Thyroid gland (tissue), 4 donors: Measurements from ENCODE around the gene PLD3. TPM values are rescaled to one million over a fixed set of nuclear protein-coding genes. Genes with fewer than 3 reads are reported as not detected.
A peak's percentile ranks its signal among the peaks of the same experiment; 100 is the strongest.

Experiments
- DNase-seq, 2 donors: peaks; one replicate each; pipeline ENCODE4 v3.0.0-alpha.2; 2019
- H3K27ac ChIP-seq, 3 donors: fragments of 200-600 bp; sonication (generic); 1 replicate in 2 of 3; 2 replicates in 1 of 3; pipeline ENCODE4 v1.5.1; 2016 to 2019; ENCODE audit warnings: mild to moderate bottlenecking in 1 of 3, moderate library complexity in 1 of 3
- H3K27me3 ChIP-seq: fragments of 200-600 bp; sonication (generic); one replicate; pipeline ENCODE4 v1.5.1; 2019
- H3K36me3 ChIP-seq, 2 donors: fragments of 200-600 bp; sonication (generic); one replicate each; pipeline ENCODE4 v1.5.1; 2016 to 2019
- H3K4me1 ChIP-seq, 2 donors: fragments of 200-600 bp; sonication (generic); one replicate each; pipeline ENCODE4 v1.5.1; 2017 to 2019
- H3K4me3 ChIP-seq, 3 donors: fragments of 200-600 bp; sonication (generic); replicated peaks in 1 of 3; 1 replicate in 2 of 3; 2 replicates in 1 of 3; pipeline ENCODE4 v1.5.1; 2016; ENCODE audit warnings: mild to moderate bottlenecking in 1 of 3
- H3K9me3 ChIP-seq: fragments of 200-600 bp; sonication (generic); one replicate; pipeline ENCODE4 v1.5.1; 2017
- POLR2A ChIP-seq, 2 donors: fragments of 450-650 bp; IDR thresholded peaks; one replicate each; pipeline ENCODE4 v1.6.1; 2017; ENCODE audit warnings: antibody characterized with exemption in 2 of 2, mild to moderate bottlenecking in 2 of 2, moderate library complexity in 1 of 2
- WGBS, 2 donors: methylation state at CpG; one replicate each; pipeline ENCODE4 v1.1.5; 2017; 5-methylcytosine and 5-hydroxymethylcytosine counted together
- intact Hi-C: fragments of 100-400 bp; cut with DNase I; formaldehyde crosslinking; loops from one replicate; pipeline ENCODE4 v1.15.1; 2023
- total RNA-seq, 4 donors: library from RNA; depleted of rRNA; stranded (reverse); fragments of >200 nt; gene quantifications; one replicate each; pipeline ENCODE4 v1.2.3, GENCODE V29; 2016
- TF ChIP-seq, protein P1 (sequence below), 6 experiments: fragments of 200-600 bp in 3 of 6; fragments of 450-650 bp in 3 of 6; sonication (generic) in 3 of 6; IDR thresholded peaks; one replicate each; pipeline ENCODE4 v1.5.1; 2016 to 2019; ENCODE audit warnings: antibody characterized with exemption in 6 of 6, mild to moderate bottlenecking in 2 of 6, inconsistent platforms in 1 of 6, moderate library complexity in 1 of 6

The PLD3 gene
- total RNA-seq, 4 donors from 2014 or later = 151 to 258 (median 244) TPM

DNA sequence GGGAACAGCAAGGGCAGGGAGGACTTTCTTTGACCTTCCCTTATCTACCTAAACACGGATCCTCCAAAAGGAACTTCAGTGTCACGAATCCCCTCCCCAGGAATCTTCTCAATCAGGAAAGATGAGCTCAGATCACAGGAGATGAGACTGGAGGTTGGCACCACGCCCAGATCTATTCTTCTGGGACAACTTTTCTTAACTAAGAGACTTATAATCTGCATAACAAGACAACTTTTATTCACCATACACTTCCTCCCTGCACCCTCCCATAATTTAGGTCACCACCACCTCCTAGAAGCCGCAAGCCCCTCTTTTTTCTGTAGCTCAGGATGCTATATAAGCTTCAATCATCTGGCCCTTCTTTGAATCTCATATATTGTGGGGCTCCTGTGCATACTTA lies 44.2 kb upstream of the PLD3 start:
- H3K9me3 ChIP-seq = no peaks in the 10 kb centered on the region
- H3K4me3 ChIP-seq = no peak overlapping the region
- no peak for DNase-seq
- 65 to 80% methylated on average over 4 of the region's 4 CpGs for WGBS, 2 donors
- H3K4me1 ChIP-seq = no peaks in the 10 kb centered on the region
- intact Hi-C loops = no loop called here
- no peak overlapping the region for H3K27ac ChIP-seq
- H3K27me3 ChIP-seq = no peaks in the 10 kb centered on the region
- TF ChIP-seq, protein P1, sequence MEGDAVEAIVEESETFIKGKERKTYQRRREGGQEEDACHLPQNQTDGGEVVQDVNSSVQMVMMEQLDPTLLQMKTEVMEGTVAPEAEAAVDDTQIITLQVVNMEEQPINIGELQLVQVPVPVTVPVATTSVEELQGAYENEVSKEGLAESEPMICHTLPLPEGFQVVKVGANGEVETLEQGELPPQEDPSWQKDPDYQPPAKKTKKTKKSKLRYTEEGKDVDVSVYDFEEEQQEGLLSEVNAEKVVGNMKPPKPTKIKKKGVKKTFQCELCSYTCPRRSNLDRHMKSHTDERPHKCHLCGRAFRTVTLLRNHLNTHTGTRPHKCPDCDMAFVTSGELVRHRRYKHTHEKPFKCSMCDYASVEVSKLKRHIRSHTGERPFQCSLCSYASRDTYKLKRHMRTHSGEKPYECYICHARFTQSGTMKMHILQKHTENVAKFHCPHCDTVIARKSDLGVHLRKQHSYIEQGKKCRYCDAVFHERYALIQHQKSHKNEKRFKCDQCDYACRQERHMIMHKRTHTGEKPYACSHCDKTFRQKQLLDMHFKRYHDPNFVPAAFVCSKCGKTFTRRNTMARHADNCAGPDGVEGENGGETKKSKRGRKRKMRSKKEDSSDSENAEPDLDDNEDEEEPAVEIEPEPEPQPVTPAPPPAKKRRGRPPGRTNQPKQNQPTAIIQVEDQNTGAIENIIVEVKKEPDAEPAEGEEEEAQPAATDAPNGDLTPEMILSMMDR (IDR thresholded peaks at IDR 0.05) = no peak
- no peak for TF ChIP-seq POLR2A (IDR thresholded peaks at IDR 0.05)
- H3K36me3 ChIP-seq = no peaks in the 10 kb centered on the region

DNA sequence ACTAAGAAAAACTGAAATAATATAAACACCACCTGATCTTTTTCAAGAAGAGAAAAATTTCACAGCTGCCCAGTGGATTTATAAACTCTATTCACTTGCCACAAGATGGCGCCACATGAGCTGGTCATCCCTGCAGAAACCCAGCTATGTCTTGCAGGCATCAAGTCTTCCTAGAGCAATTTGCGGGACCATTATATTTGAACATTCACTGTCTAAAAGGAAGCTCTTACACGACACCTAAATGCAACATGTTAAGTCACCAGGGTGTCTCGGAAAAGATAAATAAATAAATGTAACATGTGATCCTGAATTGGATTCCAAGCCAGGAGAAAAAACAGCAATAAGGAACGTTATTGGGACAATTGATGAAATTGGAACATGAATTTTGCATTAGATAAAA lies 43.1 kb upstream of the PLD3 start:
- TF ChIP-seq, protein P1 (IDR thresholded peaks at IDR 0.05) = peak; percentile 35 to 75 (median 61)
- TF ChIP-seq POLR2A (IDR thresholded peaks at IDR 0.05) = no peak
- intact Hi-C loops = no loop called here
- DNase-seq = peak; percentile 72 to 85
- Histone ChIP-seq H3K4me1 (no peaks in the 10 kb centered on the region), H3K4me3 (no peak overlapping the region), H3K9me3 (no peaks in the 10 kb centered on the region), H3K27me3 (no peaks in the 10 kb centered on the region), H3K27ac (no peak overlapping the region), H3K36me3 (no peaks in the 10 kb centered on the region)
- 10 to 13% methylated on average over 5 of the region's 5 CpGs for WGBS, 2 donors

DNA sequence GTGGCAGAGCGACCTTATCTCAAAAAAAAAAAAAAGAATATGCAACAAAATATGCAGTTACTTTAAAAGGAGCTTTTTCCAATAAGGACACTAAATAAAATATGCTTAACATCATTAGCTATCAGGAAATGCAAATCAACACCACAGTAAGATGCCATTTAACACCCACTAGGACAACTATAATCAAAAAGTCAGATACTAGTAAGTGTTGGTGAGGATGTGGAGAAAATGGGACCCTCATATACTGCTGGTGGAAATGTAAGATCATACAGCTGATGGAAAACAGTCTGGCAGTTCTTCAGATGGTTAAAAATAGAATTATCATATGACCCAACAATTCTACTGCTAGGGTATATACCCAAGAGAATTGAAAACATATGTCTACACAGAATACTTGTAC lies 38.8 kb upstream of the PLD3 start:
- TF ChIP-seq POLR2A (IDR thresholded peaks at IDR 0.05) = no peak
- TF ChIP-seq, protein P1 (IDR thresholded peaks at IDR 0.05) = no peak
- intact Hi-C loops = no loop called here
- no peak overlapping the region for H3K27ac ChIP-seq
- WGBS, 2 donors = 94 to 97% methylated on average over 1 of the region's 1 CpG
- H3K9me3 ChIP-seq = no peaks in the 10 kb centered on the region
- no peaks in the 10 kb centered on the region for H3K36me3 ChIP-seq
- no peaks in the 10 kb centered on the region for H3K27me3 ChIP-seq
- DNase-seq = no peak
- no peaks in the 10 kb centered on the region for H3K4me1 ChIP-seq
- no peak overlapping the region for H3K4me3 ChIP-seq

DNA sequence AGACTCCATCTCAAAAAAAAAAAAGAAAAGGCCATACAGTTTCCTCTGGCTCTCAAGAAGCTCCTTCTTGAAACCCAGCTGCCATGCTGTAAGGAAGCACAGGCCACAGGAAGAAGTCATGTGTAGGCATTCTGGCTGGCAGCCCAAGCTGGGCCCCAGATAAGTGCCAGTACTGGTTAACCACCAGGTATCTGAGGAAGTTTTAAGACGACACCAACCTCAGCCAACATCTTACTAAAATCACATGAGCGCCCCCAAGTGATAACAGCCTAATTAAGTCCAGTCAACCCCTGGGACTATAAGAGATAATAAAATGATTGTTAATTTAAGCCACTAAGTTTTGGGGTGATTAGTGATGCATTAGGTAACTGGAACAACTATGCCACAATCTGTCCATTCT lies 36.0 kb upstream of the PLD3 start:
- WGBS, 2 donors = 77% methylated on average over 2 of the region's 2 CpGs
- intact Hi-C loops = no loop called here
- TF ChIP-seq, protein P1 (IDR thresholded peaks at IDR 0.05) = no peak
- TF ChIP-seq POLR2A (IDR thresholded peaks at IDR 0.05) = no peak
- H3K4me3 ChIP-seq = no peak overlapping the region
- no peaks in the 10 kb centered on the region for H3K9me3 ChIP-seq
- no peak for DNase-seq
- no peaks in the 10 kb centered on the region for H3K36me3 ChIP-seq
- H3K27me3 ChIP-seq = no peaks in the 10 kb centered on the region
- H3K4me1 ChIP-seq = no peaks in the 10 kb centered on the region
- no peak overlapping the region for H3K27ac ChIP-seq

DNA sequence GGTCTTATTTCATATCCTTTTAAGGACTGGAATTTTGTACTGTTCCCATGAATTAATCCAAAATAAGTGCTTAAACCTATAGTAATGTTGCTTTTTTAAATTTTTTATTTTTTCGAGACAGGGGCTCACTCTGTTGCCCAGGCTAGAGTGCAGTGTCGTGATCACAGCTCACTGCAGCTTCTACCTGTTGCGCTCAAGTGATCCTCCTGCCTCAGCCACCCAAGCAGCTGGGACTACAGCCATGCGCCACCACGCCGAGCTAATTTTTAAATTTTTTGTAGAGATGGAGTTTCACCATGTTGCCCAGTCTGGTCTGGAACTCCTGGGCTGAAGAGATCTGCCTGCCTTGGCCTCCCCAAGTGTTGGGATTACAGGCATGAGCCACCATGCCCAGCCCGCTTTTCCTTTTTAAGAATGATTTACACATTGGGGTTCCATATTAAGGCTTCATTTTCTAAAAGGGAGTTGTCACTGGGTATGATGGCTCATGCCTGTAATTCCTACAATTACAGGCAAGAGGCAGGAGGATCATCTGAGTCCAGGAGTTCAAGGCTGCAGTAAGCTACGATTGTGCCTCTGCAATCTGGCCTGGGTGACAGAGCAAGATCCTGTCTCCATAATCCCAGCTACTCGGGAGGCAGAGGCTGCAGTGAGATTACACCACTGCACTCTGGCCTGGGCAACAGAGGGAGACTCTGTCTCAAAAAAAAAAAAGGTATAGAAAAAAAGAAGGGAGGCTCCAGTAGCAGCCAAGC lies 35.1 kb upstream of the PLD3 start:
- Histone ChIP-seq H3K27ac (no peak overlapping the region), H3K36me3 (no peaks in the 10 kb centered on the region), H3K4me1 (no peaks in the 10 kb centered on the region), H3K4me3 (no peak overlapping the region), H3K9me3 (no peaks in the 10 kb centered on the region), H3K27me3 (no peaks in the 10 kb centered on the region)
- WGBS, 2 donors = 92 to 93% methylated on average over 9 of the region's 9 CpGs
- DNase-seq = no peak
- intact Hi-C loops = no loop called here
- TF ChIP-seq, protein P1 (IDR thresholded peaks at IDR 0.05) = no peak
- TF ChIP-seq POLR2A (IDR thresholded peaks at IDR 0.05) = no peak
